AG20443 (cell line): ENCODE results near the gene ETV5.

ENCODE experiments used
- DNase-seq: peaks from one replicate; pipeline ENCODE4 v3.0.0; 2012; ENCODE audit warnings: low spot score, mixed read lengths

ETV5 gene

GRCh38 chr3:186123012-186123411 lies 14.1 kb upstream of the ETV5 start:
- DNase-seq: no peak

GRCh38 chr3:186121968-186122367 lies 13.1 kb upstream of the ETV5 start:
- DNase-seq: no peak

GRCh38 chr3:186121278-186121677 lies 12.4 kb upstream of the ETV5 start:
- no peak for DNase-seq

- DNase-seq: no peak
Observed at GRCh38 chr3:186119499-186119898, 10.6 kb upstream of the ETV5 start.

DNA sequence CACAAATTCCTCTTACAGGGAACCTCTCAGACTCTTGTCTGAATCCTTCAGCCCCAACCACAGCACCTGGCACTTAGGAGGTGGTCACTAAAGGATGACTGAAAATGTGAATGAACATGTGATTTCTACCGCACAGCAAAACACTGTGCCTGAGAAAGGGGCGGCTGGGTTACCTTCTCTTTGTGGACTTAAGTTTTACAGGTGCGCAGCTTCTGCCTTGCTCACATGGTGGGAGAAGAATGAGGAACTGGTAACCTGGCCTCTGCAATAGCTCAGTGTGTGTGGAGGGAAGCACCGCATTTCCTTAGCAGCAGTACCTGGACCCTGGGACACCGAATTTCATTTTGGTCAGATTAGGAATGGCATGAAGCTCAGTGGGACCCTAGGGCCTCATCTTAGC lies 9.8 kb upstream of the ETV5 start:
- no peak for DNase-seq

DNA sequence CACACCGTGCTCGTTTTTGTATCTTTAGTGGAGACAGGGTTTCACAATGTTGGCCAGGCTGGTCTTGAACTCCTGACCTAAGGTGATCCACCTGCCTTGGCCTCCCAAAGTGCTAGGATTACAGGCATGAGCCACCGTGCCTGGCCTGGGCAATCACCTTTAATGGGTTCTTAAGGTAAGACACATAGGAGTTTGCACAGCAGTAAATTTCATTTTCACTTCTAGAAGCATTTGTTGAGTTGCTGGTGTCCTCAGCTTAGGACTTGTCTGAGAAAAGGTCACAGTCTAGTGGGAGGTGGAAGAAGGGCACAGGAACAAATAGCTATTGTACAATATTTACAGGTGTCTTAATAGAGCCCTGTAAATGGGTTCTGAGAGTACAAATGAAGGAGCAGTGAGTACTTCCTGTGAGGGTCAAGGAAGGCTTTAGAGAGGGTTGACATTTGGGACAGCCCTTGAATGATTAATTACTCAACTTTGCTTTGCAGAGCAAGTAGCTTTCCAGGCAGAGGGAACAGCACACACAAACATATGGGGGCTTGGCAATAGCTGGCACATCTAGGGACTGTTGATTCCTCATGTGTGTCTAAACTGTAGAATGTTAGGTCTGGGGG lies 8.7 kb upstream of the ETV5 start:
- no peak for DNase-seq

GRCh38 chr3:186115239-186115996 lies 6.5 kb upstream of the ETV5 start:
- DNase-seq: no peak

GRCh38 chr3:186110975-186111974 lies 2.4 kb upstream of the ETV5 start:
- DNase-seq: no peak

GRCh38 chr3:186109897-186110803 lies 1.3 kb upstream of the ETV5 start:
- peak; percentile 44 for DNase-seq

- DNase-seq: peak; percentile 58
Observed at GRCh38 chr3:186108106-186108940, 566 bp downstream of the ETV5 start.

DNA sequence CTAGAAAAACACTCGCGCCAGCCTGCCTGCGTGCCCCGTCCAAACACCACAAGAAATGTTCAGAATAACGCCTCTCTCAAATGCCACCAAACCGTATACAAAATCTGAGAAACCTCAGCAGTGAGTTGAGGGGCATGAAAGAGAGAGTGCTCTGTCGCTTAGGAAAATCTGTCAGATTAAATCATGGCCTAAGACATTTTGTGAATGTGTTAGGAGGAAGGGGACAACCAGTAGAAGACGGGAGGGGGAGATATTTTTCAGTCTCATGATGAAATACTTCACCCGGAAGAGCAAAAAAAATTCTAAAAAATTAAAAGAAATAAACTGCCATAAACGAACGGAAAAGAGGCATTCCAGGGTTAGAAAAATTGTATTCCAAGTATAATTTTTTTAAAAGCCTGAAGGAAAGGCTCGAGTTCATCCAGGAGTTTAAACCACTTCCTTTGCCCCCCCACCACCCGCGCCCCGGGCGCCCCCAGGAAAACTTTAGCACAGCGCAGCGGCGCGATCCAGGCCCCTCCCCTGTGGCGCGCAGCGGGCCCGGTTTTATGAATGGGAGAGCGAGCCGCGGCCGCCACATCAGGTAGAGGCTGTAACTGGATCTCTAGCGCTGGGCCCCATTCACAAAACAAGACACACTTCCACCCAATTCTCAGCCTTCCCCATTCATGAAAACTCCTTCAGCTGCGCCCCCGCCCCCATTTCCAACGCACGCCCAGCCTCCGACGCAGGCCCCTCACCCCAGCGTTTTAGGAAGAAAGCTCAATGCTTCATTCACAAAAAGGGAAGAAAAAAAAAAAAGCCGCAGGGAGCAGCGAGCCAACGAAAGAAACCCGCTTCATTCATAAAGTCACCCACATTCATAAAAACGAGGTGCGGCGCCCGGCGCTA lies 1.4 kb downstream of the ETV5 start:
- peak; percentile 67 for DNase-seq

DNA sequence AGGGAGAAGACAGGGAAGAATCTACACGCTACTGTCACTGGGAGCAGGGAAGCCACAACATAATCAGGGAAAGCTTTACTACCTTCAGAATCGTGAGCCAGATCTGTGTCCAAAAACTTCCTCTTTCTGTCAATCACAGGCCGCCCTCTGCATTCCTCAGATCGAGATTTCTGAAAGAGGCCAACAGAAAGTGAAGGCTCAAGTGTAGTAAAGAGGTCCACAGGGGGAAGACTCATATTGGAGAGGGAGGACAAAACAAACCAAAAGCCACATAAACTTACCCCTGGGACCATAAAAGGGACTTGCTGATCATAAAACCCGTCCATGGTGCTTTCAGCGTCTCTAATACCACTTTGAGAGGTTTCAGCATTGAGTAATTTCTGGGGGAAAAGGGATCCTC lies 3.3 kb downstream of the ETV5 start:
- DNase-seq: no peak

DNA sequence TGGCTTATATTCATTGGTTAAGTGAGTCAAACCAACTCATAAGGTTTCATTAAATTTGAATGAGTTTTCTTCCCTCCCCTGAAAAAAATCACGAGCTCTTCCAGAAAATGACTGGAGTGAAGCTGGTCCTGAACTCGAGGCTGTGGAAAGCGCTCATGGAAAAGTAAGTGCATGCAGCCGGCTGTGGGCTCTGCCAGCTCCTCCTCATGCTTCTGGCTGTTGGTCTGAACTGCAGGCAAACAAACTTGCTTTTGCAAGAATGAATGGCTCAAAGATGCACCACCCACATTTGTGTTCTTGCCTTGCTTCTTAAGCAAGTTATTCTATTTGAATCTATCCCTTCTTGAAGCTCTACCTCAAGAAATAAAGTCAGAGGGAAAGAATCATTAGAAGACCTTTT lies 6.2 kb downstream of the ETV5 start:
- no peak for DNase-seq

DNA sequence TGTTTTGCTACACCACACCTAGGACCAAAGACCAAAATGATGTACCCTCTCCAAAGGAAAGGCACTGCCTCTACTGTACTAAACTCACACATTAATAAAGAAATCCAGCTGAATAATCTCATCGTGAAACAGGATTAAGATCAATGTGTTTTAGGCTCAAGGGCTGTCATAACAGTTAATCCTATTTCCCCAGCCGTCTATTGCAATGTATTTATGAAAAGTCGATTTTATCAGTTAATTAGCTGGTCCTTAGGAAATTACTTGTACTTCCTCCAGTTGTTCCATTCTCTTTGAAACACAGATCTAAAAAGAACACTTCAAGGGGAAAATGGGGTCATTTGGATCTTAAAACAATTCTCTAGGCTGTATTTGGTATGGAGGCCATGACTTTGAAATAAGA lies 8.5 kb downstream of the ETV5 start:
- no peak for DNase-seq

- DNase-seq: peak; percentile 74
Observed at GRCh38 chr3:186099178-186099577, 9.7 kb downstream of the ETV5 start.

DNA sequence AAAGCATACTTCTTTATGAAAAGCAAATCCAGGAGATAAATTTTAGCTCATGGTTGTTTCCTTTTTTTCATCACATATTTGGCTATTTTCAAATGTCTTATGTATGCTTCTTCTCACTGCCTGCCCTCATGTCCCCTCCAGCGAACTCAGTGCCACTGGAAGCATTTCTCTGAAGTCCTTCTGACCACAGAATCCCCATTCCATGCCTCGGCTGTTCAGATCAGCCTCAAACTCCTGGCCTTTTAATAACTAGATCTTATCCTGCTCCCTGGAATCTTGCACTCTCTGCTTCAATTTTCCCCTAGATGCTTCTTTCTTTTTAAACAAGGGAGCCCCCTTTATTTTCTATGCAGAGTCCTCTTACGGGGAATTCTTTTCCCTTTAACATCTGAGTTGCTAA lies 10.1 kb downstream of the ETV5 start:
- DNase-seq: no peak

- DNase-seq: peak; percentile 84
Observed at GRCh38 chr3:186097663-186098451, 11.0 kb downstream of the ETV5 start.

DNA sequence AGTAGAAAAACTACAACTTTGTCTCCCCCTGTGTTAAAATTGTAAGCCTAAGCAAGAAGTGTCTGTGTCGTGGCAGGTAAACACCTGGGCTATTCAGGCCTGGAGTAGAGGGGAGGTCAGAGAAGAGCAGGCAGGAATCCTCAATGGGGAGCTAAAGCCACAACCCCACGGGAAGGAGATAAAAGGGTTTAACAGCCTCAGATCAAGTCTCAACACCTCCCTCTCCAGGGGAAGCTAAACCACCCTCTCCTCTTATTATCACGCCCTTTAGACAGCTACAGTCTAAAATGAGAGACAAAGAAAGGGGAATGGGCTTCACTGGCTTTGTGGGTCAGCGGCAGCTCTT lies 11.6 kb downstream of the ETV5 start:
- no peak for DNase-seq

- DNase-seq: no peak
Observed at GRCh38 chr3:186096290-186096689, 12.6 kb downstream of the ETV5 start.
